NCI-H69 (cell line): ENCODE results near the gene DPP9.

Experiments
- DNase-seq: peaks from one replicate; lab custom pipeline; 2025; lab: John Stamatoyannopoulos, UW

The DPP9 gene

DNA sequence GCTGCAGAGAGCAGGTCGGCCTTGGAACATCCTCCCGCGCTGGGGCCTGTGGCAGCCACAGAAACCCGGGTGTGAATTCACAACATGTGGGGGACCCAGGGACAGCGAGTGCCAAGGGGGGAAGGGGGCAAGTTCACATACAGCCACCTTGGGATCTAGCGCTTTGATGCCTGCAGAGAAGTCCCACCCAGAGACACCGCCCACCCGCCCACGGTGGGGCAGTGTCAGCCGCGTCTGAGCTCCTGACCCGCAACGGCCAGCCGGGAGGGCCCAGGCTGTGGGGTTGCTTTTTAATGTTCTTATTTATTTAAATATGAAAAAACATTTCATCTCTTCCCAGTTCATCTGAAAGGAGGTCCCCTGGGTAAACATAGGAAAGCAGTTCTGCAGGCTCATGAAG is 66.4 kb downstream of the DPP9 start:
- no peak for DNase-seq

DNA sequence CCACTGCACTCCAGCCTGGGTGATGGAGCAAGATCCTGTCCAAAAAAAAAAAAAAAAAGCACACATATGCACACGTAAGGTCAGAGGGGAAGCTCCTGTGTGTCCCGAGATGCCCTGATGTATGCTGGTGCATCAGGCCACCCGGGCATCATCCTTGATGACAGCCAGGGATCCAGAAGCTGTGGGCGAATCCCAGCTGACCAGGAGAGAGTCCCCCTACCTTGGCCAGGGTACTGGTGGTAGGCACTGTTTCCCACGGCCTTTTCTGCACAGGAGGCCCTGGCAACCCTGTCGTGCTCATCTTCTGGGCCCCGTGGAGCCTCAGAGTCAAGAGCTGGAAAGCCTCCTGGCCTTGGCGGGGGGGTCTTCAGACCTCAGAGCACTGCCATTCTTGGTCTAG is 67.5 kb downstream of the DPP9 start:
- DNase-seq = no peak

DNA sequence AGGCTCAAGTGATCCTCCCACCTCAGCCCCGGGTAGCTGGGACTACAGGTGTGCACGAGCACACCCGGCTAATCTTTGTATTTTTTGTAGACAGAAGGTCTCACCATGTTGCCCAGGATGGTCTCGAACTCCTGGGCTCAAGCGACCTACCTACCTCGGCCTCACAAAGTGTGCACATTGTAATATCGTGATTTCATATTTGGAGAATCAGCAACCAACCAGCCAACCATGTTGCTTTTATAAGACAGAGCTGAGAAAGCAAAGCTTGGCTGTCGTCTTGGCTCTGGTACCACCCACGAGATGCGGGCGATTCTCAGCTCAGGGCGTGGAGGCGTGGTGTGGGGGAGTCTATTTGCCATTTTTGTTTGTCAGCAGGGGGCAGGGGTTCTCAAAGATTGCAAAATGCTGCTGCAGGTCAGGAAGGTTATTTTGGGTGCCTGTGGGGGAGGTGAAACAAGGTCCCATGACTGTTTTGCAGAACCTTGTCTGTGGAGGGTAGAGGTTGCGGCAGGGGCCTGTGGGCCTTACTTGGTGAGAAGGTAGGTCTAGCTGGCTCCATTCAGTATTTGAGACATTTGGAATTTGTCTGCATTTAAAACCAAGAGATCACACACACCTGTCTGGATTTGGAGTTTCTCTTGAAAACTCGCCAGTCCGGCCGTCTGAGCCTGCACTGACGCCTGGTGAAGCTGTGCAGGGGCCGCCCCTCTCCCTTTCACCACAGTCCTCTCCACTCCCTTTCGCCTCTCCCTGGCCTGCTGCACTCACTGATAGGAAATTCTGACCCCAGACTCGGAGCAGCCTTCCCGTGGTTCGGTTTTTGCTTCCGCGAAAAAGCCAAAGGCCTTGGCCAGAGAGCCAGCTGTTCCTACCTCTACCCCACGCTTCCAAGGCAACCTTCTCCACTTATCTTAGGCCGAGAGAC is 68.9 kb downstream of the DPP9 start:
- DNase-seq = no peak

DNA sequence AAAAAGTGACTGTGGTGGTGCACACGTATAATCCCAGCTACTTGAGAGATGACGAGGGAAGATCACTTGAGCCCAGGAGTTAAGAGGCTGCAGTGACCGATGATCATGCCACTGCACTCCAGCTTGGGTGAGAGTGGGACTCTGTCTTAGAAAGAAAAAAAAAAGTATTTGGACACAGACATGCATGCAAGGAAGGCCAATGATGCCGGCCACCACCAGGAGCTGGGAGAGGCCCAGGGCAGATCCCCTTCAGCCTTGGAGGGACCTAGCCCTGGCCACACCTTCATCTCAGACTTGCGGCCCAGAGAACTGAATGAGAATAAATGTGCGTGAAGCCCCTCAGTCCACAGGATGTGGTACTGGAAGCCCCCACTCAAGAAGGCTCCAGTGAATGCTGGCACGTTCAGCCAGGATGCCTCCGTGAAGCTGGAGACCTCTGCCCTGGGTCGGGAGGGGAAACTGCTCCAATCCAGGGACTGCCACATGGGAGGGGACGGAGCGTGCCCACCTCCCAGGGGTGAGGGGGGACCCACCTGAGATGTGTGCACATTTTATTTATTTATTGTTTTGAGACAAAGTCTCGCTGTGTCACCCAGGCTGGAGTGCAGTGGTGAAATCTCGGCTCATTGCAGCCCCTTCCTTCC is 69.7 kb downstream of the DPP9 start:
- DNase-seq = no peak

DNA sequence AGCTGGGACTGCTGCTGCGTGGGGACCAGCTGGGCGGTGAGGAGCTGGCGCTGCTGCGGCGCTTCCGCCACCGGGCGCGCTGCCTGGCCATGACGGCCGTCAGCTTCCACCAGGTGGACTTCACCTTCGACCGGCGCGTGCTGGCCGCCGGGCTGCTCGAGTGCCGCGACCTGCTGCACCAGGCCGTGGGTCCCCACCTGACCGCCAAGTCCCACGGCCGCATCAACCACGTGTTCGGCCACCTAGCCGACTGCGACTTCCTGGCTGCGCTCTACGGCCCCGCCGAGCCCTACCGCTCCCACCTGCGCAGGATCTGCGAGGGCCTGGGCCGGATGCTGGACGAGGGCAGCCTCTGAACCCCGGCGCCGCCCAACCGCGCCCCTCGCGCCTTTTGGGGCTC is 71.6 kb downstream of the DPP9 start:
- DNase-seq = no peak

DNA sequence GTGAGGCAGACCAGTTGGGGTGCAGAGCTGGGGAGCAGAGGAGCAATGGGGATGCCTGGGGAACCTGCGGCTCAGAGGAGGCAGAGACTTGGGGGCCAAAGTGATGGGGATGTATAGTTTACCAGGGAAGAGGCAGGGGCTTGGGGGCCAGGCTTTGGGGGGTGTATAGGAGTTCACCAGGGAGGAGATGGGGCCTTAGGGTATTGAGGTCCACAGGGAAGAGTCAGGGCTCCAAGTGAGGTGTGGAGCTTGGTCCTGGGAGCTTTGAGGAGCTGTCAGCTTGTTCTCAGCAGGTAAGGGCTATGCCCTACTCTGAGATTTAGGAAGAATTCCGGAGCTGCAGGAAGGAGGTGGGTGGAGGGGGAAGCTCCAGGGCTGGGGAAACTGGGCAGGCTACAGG is 73.5 kb downstream of the DPP9 start:
- no peak for DNase-seq

DNA sequence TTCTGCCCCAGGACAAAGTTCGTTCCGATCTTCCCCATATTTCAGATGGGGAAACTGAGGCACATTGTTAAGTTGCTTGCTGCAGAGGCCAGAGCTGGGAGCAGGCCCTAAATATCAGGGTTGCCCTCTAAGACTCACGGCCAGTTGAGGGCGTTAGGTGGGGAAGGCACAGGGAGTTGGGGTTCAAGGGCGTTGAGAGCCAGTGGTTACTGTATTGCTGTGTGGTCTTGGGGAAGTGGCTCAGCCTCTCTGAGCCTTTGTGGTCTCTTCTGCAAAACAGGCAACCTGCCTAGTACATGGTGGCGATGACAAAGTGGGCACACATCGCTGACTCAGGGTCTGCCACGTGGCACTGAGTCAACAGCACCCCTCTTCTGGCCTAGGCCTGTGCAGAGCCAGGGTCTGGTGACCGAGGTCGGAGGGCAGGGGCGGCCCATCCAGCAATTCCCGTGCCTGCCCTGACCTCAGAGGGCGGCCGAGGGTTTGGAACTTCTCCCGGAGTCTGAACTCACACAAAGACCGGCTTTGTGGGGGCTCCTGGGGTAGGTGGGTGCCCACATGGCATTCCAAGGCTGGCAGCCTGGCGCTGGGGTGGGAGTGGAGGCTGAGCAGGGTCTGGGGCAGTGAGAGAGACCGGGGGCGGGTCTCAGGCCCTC is 74.1 kb downstream of the DPP9 start:
- no peak for DNase-seq

GRCh38 chr19:4647676-4648644 is 75.7 kb downstream of the DPP9 start:
- peak; percentile 12 for DNase-seq

GRCh38 chr19:4645718-4646117 is 77.9 kb downstream of the DPP9 start:
- DNase-seq = no peak

DNA sequence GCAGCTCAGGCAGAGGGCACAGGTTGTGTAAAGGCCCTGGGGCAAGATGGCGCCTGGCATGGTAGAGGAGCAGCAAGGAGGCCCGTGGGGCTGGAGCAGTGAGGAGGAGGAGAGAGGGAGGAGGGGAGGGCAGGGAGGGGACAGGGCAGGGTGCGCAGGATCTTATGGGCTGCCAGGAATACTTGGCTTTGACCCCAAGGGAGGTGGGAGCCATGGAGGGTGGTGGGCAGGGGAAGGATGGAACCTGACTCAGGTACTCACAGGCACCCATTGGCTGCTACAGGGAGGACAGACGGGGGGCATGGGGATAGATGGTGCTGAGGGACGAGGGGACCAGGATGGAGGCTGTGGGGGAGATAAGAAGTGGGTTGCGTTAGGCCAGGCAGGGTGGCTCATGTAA is 81.0 kb downstream of the DPP9 start:
- DNase-seq = no peak

- peak; percentile 37 for DNase-seq
Measured at GRCh38 chr19:4641132-4641531, 82.5 kb downstream of the DPP9 start.

- DNase-seq = peak; percentile 89
Measured at GRCh38 chr19:4640247-4641000, 83.2 kb downstream of the DPP9 start.

GRCh38 chr19:4639531-4640246 is 84.0 kb downstream of the DPP9 start:
- DNase-seq = peak; percentile 70

DNA sequence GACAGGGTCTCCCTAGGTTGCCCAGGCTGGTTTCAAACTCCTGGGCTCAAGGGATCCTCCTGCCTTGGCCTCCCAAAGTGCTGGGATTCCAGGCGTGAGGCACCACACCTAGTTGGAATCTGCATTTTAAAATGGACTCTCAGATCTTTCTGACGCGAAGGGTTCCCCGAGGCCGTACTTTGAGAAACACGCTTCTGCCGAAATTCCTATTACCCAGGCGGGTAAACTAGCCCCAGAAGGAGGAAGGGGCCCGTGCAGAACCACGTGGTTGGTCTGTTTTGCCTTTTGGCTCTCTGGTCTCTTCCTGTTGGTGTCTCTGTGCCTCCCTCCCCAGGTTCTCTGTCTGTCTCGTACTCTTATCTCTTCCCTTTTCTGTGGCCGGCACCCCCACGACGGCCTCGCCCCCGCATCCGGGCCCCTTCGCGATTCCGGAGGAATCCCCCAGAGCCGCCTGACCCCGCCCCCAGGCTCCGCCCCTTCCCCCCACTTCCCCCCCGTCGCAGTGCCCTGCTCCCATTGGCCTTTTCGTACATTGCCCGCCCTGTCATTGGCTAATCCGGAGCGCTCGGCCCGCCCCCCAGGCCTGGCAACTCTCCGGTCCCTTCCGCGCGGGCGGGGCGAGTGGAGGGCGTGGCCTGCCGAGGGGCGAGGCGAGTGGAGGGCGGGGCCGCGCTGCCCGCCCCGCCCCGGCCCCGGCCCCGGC is 84.7 kb downstream of the DPP9 start, which contains the start of gene TNFAIP8L1:
TSS of gene TNFAIP8L1 (plus strand) at position 689 of the 703 bp plus-strand sequence. CDS start 12,354 bp downstream, outside the sequence.
- DNase-seq = peak; percentile 99

DNA sequence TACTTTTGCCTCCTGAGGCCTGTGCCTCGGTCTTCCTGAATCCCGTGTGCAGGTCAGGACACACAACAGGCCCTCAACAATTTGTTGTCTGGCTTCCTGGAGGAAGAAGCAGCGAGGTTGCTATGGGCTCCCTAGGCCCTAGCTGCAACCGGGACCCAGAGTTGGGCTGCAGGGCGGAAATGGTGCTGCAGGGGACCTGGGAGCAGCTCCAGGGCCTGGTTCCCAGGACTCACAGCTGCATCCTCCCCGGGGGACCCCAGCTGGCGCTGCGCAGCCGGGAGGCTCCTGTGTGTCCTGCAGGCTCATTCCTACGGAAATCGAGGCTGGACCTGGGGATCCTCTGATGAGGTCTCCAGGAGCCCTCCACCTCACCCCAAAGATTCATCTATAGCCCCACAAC is 85.3 kb downstream of the DPP9 start:
- DNase-seq = no peak

GRCh38 chr19:4636761-4637160 is 86.9 kb downstream of the DPP9 start:
- DNase-seq = no peak

- peak; percentile 73 for DNase-seq
Measured at GRCh38 chr19:4636151-4636717, 87.4 kb downstream of the DPP9 start.

- peak; percentile 56 for DNase-seq
Measured at GRCh38 chr19:4635754-4636116, 87.9 kb downstream of the DPP9 start.
